Body of pancreas (tissue), 4 donors: ENCODE data around the gene SEMA4D.

Experiments
- CTCF ChIP-seq, 7 experiments: fragments of 450-650 bp in 4 of 7; fragments of 200-600 bp in 3 of 7; sonication (generic) in 3 of 7; IDR thresholded peaks; one replicate each; pipeline ENCODE4 v1.5.1; 2016 to 2019; ENCODE audit warnings: antibody characterized with exemption in 7 of 7
- POLR2A ChIP-seq, 3 donors: fragments of 450-650 bp; IDR thresholded peaks; one replicate each; pipeline ENCODE4 v1.6.1; 2016; ENCODE audit warnings: antibody characterized with exemption in 3 of 3, mild to moderate bottlenecking in 2 of 3

GRCh38 chr9:89536145-89536574 is 38.2 kb upstream of the SEMA4D start:
- no peak for TF ChIP-seq CTCF (IDR thresholded peaks at IDR 0.05)
- no peak for TF ChIP-seq POLR2A (IDR thresholded peaks at IDR 0.05)
